ENCODE measurements around the gene KCNG3.
"Not testable (repeated sequence)": the region's sequence is repeated elsewhere in the genome, so short reads cannot be mapped to it uniquely, and the experiment has no call there.

The KCNG3 gene

GRCh38 chr2:42425697-42426096 is 68.1 kb downstream of the KCNG3 start:
- DNase-seq: no peak

GRCh38 chr2:42424033-42424432 is 69.7 kb downstream of the KCNG3 start:
- no peak for DNase-seq

- DNase-seq: no peak
Measured at GRCh38 chr2:42421601-42422239, 72.1 kb downstream of the KCNG3 start.

GRCh38 chr2:42421157-42421485 is 72.7 kb downstream of the KCNG3 start:
- no peak for DNase-seq

- no peak for DNase-seq
Measured at GRCh38 chr2:42414648-42415047, 79.1 kb downstream of the KCNG3 start.

GRCh38 chr2:42414158-42414557 is 79.6 kb downstream of the KCNG3 start:
- DNase-seq: no peak

- no peak for DNase-seq
Measured at GRCh38 chr2:42410742-42411514, 82.9 kb downstream of the KCNG3 start.

- no peak for DNase-seq
Measured at GRCh38 chr2:42408009-42408408, 85.8 kb downstream of the KCNG3 start.

- no peak for DNase-seq
Measured at GRCh38 chr2:42407476-42407875, 86.3 kb downstream of the KCNG3 start.

- no peak for DNase-seq
Measured at GRCh38 chr2:42404676-42405075, 89.1 kb downstream of the KCNG3 start.

GRCh38 chr2:42401773-42402172 is 92.0 kb downstream of the KCNG3 start:
- DNase-seq: no peak

GRCh38 chr2:42398052-42398451 is 95.7 kb downstream of the KCNG3 start:
- DNase-seq: not testable (repeated sequence)

GRCh38 chr2:42393320-42393719 is 100.5 kb downstream of the KCNG3 start:
- DNase-seq: not testable (repeated sequence)

GRCh38 chr2:42392191-42392590 is 101.6 kb downstream of the KCNG3 start:
- no peak for DNase-seq

Data from NCI-H1092 treated with DMSO at 0.1 percent for 48 hours (cell line).